ENCODE results near the gene CDKN2B.

The CDKN2B gene

DNA sequence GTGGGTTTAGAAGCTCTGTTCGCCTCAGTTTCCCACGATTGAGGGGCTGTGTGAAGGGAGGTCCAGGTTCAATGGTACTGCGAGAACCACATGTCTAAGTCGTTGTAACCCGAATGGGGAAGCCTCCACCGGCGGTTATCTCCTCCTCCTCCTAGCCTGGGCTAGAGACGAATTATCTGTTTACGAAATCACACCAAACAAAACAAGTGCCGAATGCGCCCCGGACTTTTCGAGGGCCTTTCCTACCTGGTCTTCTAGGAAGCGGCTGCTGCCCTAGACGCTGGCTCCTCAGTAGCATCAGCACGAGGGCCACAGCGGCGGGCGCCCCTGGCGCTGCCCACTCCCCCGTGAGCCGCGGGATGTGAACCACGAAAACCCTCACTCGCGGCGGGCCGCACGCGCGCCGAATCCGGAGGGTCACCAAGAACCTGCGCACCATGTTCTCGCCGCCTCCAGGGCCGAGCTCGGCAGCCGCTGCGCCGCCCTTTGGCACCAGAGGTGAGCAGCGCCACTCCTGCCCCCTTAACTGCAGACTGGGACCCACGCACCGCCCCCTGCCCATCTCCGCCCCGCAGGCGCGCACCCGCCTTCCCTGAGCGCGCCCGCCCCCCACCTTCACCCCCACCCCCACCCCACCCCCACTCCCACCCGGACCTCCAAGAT lies 15.1 kb downstream of the CDKN2B start, which contains the start of gene CDKN2A:
Gene CDKN2A, minus strand, starts transcription at position 500 of the 663 bp plus-strand sequence.
- DNase-seq: no peak

DNA sequence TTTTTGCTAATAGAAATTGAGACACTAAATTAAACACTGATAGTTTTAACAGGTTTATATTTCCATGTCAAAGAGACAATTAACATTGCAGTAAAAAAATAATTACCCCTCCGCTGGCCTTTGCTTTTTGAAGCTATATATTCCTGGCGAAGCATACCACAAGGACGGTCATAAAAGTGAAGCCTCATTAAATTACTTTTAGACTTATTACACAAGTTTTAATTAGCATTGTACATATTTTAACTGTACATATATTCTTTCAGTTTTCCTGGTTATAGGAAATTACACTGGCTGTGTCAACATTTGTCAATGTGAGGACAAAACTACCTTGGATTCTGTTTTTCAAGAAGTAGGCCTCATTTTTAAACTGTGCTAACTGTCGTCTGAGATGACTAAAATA lies 16.1 kb downstream of the CDKN2B start:
- DNase-seq: no peak

DNA sequence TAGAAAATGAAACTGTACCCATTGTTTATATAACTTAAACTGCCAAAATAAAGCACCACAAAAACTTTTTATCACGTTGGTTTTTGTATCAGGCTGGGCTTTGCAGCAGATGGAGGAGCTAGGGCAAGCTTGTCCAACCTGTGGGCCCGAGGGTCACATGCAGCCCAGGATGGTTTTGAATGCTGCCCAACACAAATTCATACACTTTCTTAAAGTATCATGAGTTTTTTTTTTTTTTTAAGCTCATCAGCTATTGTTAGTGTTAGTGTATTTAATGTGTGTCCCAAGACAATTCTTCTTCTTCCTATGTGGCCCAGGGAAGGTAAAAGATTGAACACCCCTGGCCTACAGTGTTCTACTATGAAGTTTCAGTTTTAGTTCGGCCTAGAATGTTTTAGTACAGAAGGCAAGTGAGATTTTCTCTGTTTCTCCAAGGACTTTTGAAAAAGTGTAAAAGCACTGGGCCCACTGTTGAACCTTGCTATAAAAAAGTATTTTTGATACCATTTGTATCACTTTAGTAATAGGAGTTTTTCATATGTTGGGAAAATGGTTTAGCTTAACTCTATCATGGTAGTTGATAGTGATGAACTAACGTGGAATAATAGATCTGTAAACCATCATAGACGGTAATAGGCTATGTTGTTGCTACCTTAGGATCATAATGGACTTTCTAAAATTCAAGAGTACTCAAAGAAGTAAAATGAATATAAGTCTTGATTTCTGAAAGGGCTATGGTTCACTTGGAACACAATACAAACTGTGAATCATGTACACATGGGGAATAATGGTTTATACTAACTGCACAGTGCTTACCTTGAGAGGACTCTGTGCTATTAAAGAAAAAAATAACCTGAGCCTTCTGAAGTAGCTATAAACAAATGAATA lies 17.8 kb downstream of the CDKN2B start:
- DNase-seq: no peak

DNA sequence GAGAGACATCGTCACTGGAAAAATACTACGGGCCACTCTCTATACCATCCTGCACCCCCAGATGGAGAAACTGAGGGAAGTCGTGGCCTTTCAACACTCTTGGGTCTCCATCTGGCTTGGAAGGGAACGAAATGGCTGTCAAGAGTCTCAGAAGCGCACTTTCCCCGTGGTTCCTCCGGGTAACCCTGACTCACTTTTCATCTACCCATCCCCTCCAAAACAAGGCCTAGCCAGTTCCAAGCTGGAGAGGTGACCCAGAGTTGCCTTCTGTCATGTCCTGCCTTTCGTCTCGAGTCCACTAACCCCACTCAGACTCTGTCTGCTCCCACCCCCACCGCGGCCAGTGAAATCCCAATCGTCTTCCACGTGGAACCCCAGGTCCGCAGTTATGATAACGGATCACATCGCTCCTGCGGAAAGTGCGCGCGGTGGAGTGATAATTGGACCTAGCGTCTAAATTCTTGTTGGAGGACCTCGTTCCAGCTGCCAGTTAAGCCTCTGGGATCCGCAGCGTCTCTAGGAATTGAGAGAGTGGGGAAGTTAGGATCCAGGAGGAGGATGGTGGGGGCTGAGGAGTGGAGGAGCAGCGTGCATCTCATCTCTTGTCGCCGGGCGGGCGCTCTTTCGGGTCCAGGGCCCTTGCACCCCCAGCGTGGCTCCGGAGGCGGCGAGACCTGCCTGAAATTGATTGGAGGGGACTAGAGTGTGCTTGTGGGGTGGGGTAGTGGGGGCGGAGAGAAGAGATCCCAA lies 19.5 kb downstream of the CDKN2B start:
- no peak for DNase-seq

DNA sequence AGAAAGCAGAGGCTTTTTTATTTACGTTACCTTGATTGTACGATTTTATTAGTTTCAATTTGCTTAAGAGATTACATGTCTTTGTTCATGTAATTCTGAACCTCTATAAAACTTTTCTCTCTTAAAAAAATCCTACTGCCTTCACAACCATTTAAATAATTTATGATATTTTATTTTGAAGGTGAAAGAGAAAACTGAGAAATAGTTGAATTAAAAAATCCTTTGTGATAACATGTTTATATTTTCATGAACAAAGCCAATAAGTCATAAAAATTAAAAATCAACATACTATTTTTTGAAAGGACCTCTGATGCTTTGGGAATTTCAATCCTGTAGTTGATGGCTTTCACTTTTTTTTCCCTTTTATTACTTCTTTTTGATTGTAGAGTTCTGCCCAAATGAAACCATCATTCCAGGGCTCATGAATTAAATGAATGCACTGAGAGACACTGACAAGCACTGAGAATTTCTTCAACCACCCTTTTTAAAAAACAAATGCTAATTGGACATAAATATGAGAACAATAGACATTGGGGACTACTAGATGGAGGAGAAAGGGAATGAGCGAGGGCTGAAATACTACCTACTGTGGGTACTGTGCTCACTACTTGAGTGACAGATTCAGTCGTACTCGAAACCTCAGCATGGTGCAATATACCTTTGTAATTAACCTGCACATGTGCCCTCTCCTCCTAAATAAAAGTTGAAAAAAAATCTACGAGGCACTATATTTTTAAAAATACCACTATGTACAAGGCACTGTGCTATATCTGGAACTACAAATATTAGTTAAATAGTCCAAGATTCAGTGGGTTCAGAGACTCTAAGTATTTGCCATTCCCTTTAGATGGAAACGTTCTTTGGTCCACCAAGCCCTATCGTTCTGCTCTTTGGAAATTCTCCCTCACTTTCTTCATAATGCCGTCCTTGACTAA lies 20.8 kb downstream of the CDKN2B start:
- no peak for DNase-seq

DNA sequence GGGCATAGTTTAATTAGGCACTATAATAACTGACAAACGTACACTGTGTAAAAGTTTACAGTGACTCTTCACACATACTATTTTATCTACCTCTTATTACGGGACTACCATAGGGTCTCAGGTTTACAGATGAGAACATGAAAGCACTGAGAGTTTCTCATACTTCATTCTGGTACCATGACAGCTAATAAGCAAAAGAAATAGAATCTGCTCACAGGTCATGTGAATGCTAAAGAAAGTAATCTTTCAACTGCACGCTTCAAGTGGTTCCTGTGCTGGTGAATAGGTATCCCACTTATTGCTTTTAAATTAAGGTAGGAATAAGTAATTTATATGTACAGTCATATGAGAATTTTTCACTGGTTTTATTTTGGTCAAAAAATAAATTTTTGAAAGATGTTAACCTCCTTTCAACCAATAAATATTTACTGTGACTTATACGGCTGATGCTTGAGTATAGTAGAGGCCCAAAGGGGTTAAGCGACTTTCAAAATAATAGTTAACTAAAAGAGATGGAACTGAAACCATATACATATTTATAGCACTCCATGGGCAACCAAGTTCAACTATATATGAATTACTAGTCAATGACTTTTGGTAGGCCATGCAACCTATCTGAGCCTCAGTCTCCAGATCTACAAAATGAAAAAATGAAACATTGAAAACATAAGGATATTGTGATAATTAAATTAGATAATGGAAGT lies 23.0 kb downstream of the CDKN2B start:
- DNase-seq: no peak

DNA sequence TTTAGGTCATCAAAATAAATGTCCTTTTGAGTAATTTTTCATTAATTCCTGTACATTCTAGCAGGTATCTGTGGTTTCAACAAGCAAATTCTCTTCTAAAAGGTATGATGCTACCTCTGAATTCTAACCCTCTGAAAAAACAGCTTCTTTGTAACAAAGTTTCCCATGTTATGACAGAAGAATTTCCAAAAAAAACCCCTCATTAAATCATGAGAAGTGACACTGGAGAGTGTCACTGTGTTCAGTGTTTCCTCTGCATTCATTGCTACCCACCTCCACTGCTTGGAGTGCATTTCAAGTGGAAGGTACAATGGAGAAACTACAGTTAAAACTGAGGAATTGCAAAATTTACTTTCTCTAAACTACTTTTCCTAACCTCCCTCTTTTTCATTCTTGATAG lies 25.0 kb downstream of the CDKN2B start:
- DNase-seq: no peak

DNA sequence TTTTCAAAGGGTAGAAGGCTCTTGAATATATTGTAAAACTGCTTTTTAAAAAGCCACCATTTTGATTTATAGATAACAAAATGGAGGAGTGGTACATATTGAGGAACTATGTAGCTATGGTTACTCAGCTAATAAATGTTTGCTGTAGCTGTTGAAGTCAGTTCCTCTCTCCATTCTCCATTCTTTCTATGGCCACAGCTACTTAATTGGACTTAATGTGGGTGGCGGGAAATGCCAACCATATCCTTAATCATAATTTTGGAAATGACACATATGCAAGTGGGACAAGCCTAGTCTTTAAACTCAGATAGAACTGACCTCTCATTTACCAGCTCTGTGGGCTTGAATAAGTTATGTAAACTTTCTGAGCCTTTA lies 25.6 kb downstream of the CDKN2B start:
- DNase-seq: no peak

DNA sequence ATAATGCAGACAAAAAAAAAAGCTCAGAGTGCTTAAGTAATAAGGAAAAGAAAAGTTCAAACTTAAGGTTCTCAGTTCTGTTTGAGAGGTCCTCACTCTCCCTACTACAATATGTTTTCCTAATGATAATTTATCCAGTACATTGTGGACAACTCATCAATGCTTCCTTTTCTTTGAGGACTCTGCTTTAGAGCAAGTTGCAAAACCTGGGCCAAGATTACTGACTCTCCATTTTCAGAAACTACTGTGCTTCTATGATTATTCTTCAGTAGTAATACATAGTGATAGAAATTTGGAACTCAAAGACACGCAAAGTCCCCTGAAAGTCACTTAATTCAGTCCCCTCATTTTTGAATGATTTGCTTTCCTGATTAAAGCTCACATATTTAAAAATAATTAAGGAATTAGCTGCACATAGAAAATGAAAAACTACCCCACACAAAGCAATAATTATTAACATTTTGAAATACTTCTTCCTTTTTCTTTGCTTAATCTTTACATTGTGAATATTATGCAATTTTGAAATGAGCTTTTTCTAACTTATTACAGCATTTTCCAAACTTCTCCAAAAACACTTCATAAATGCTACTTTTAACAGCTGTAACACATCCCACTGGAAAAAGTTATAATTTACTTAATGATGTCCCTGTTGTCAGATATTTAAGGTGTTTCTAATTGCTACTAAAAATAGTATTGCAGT lies 26.1 kb downstream of the CDKN2B start:
- no peak for DNase-seq

DNA sequence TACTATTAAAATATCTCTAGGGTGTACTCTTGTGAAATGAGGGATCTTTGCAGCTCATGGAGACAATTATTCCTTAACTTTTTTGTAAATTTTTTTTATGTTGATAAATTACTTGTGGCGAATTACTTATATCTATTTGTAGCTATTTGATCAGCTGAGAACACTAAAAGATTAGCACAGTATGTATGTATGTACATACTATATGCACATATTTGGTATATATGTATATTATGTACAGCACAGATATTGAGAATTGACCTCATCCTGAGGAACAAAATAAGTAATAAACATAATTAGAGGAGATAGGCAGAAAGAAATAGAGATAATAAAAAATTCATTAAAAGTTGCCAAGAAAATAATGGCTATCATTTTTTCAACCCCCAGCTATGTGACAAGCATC lies 26.7 kb downstream of the CDKN2B start:
- no peak for DNase-seq

DNA sequence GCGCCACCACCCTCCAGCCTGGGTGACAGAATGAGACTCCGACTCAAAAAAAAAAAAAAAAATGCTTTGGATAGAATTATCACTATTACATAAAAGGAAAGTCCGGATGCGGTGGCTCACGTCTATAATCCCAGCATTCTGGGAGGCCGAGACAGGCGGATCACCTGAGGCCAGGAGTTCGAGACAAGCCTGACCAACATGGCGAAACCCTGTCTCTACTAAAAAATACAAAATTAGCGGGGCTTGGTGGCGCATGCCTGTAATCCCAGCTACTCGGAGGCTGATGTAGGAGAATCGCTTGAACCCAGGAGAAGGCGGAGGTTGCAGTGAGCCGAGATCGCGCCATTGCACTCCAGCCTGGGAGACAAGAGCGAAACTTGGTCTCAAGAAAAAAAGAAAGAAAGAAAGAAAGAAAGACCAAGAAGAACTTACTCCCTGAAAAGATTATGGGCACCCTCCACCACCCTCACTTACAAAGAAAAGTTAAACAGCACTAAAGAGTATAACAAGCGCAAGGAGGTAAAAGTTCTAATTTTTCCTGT lies 32.7 kb downstream of the CDKN2B start:
- DNase-seq: no peak

DNA sequence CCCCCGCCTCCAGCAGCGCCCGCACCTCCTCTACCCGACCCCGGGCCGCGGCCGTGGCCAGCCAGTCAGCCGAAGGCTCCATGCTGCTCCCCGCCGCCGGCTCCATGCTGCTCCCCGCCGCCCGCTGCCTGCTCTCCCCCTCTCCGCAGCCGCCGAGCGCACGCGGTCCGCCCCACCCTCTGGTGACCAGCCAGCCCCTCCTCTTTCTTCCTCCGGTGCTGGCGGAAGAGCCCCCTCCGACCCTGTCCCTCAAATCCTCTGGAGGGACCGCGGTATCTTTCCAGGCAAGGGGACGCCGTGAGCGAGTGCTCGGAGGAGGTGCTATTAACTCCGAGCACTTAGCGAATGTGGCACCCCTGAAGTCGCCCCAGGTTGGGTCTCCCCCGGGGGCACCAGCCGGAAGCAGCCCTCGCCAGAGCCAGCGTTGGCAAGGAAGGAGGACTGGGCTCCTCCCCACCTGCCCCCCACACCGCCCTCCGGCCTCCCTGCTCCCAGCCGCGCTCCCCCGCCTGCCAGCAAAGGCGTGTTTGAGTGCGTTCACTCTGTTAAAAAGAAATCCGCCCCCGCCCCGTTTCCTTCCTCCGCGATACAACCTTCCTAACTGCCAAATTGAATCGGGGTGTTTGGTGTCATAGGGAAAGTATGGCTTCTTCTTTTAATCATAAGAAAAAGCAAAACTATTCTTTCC lies 34.2 kb downstream of the CDKN2B start:
- no peak for DNase-seq

DNA sequence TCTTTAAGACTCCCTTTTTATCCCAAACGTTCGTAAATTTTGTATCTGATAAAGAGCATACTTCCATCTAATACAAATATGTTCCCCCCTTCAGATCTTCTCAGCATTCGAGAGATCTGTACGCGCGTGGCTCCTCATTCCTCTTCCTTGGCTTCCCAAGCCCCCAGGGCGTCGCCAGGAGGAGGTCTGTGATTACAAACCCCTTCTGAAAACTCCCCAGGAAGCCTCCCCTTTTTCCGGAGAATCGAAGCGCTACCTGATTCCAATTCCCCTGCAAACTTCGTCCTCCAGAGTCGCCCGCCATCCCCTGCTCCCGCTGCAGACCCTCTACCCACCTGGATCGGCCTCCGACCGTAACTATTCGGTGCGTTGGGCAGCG lies 34.8 kb downstream of the CDKN2B start:
- DNase-seq: no peak

DNA sequence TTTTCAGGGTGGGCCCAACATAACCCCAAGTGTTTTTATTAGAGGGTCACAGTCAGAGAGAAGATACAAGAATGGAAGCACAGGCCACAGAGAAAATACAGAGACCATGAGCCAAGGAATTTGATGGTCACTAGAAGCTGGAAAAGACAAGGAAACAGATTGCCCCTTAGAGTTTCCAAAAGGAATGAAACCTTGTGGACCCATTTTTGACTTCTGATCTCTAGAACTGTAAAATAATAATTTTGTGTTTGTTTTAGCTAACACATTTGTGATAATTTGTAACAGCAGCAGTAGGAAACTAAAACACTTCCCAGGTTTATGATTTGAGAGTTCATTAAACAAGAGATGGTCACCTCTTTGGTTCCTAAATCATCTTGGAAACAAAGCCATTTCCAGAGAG lies 36.7 kb downstream of the CDKN2B start:
- DNase-seq: no peak

DNA sequence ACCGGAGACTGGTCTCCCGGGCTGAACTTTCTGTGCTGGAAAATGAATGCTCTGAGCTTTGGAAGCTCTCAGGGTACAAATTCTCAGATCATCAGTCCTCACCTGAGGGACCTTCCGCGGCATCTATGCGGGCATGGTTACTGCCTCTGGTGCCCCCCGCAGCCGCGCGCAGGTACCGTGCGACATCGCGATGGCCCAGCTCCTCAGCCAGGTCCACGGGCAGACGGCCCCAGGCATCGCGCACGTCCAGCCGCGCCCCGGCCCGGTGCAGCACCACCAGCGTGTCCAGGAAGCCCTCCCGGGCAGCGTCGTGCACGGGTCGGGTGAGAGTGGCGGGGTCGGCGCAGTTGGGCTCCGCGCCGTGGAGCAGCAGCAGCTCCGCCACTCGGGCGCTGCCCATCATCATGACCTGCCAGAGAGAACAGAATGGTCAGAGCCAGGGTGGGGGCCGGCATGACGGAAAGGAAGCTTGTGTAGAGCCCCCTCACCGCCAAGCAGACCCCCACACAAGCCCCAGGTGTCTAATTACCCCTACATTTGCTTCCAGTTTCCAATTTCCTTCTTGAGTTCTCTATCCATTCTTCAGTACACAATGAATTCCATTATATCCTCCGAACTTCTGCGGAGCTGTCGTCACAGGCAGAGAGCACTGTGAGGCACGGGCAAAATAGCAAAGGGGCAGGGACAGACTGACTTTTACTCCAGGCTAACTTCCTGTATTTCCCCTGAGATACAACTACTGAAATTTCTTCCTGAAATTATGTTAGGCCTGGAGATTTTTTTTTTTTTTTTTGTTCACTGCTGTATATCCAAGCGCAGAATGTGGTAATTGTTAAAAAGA lies 38.1 kb downstream of the CDKN2B start:
- DNase-seq: no peak

DNA sequence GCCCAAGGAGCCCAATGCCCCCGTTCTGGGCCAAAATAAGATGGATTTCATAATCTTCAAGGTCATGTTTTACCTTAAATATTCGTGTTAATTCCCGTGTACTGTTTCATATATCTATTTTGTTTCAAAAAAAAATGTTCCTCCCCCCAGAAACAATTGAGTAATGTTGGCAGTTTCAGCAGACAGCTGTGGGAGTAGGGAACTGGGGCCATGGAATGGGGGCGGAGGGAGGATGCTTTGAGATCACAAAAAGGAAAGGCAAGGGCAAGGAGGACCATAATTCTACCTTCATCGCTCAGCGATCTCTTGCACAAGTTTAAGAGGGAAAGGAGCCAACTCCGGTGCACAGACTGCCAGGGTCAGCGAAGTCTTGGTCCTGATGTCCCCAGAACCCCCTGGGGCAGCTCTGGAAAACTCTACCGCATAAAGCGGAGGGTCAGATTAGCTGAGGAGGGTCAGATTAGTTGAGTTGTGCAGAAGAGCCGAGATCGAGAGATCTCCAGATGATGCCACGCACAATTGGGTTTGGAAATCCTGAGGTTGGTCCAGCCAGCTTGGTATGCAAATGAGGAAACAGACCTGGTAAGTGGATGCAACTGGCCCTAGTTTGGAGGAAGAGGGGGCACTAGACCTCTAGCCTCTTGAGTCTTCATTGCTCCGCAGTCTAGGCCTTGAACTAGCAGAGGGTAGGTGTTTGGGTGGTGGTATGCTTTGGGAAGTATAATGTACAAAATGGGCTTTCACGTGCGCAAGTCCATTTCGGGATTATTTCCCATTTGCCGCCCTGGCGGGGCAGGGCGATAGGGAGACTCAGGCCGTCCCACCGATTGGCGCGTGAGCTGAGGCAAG lies 38.9 kb downstream of the CDKN2B start:
- DNase-seq: no peak

DNA sequence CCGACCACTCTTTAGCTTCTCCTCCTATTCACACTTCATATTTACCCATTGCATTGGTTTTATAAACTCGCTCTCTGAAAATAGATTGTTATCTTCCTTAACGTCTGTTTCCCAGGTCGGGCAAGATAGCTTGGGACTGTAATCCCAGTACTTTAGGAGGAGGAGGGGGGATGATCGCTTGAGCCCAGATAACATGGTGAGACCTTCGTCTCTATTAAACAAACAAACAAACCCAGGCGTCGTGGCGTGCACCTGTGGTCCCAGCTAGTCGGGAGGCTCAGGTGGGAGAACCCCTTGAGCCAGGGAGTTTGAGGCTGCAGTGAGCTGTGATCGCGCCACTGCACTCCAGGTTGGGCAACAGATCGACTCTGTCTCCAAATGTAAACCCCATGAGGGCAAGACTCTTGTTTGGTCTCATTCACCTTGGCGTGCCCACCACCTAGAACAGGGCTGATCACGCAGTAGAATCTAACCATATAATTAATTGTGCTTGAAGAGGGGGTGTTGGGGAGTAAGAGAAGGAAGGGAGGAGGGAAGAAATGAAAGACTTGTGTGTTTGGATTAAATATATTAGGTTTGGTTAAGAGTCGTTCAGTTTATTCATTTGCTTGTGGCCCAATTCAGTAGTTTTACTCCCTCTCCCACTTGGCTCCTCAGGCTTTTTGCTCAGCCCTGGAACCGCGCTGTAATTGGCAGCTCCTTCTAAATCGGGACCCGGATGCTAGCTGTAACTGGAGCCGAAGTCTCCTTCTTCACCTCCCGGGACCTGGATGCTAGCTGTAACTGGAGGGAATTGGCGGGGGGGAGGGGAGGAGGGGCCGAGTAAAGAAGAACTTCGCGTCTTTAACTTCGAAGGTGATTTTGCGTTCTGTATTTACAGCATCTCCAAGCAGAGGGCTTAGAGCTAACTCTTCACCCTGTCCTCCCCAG lies 39.8 kb downstream of the CDKN2B start:
- DNase-seq: no peak
